ENCODE data around the gene GLB1L2.

GLB1L2 gene

DNA sequence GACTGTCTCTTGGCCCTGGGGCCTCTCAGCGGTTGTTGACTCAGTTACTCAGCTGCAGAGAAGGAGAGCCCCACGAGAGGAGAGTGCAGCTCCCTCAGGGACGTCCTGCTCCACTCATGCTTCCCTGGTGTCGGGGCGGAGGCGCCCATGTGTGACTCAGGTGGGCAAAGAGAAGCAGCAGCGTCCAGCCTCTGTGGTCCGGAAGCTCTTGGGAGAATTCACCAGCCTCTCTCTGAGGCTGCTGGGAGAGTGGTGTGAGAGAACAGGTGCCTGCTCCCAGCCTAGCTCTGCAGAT is 25.7 kb downstream of the GLB1L2 start:
- Histone ChIP-seq H2AK5ac (ENCODE audit: low read length) (no peak overlapping the region), H4K12ac (ENCODE audit: low read depth, low read length) (no peak overlapping the region), H2BK5ac (ENCODE audit: low read depth, low read length, poor library complexity) (no peak overlapping the region), H4K8ac (ENCODE audit: low read depth, low read length) (no peak overlapping the region), H3K9ac (ENCODE audit: low read length) (no peak overlapping the region), H2BK120ac (ENCODE audit: insufficient read depth, low read length, poor library complexity) (no peak overlapping the region), H4K91ac (ENCODE audit: low read depth, low read length) (no peak overlapping the region), H3K27ac (ENCODE audit: low read depth, low read length) (no peak overlapping the region), H3K4me2 (ENCODE audit: low read length) (no peak overlapping the region), H2AFZ (ENCODE audit: insufficient read depth, low read length, poor library complexity) (no peak overlapping the region), H3K9me3 (ENCODE audit: insufficient read depth, low read depth, low read length) (peaks cover 1% of the 10 kb centered on the region), H3K27me3 (ENCODE audit: insufficient read depth, low read length) (no peaks in the 10 kb centered on the region), H2BK12ac (ENCODE audit: low read length) (no peak overlapping the region), H3K79me1 (ENCODE audit: low read length) (no peaks in the 10 kb centered on the region), H3K36me3 (ENCODE audit: control insufficient read depth in 1 of 2, insufficient read depth in 2 of 2, low read length in 2 of 2) (no peaks in the 10 kb centered on the region), H3K14ac (ENCODE audit: low read length) (no peak overlapping the region), H3K4me3 (ENCODE audit: low read depth, low read length) (no peak overlapping the region), H3K79me2 (ENCODE audit: control insufficient read depth, insufficient read depth, low read length, poor library complexity) (no peaks in the 10 kb centered on the region), H3K18ac (ENCODE audit: low read length) (no peak overlapping the region), H3K4me1 (ENCODE audit: control insufficient read depth in 1 of 2, insufficient read depth in 2 of 2, low read length in 2 of 2) (no peaks in the 10 kb centered on the region), H3K4ac (ENCODE audit: low read depth, low read length) (no peak overlapping the region), H3K23ac (ENCODE audit: low read length) (no peak overlapping the region)
- WGBS (ENCODE audit: extremely low coverage, insufficient coverage, insufficient read length) = no CpG with 5 or more reads among the region's 8 CpGs
- DNase-seq = no peak

GRCh38 chr11:134358165-134358855 is 26.5 kb downstream of the GLB1L2 start:
- WGBS (ENCODE audit: extremely low coverage, insufficient coverage, insufficient read length) = no CpG with 5 or more reads among the region's 27 CpGs
- no peak overlapping the region for H2AFZ ChIP-seq (ENCODE audit: insufficient read depth, low read length, poor library complexity)
- H3K4me2 ChIP-seq (ENCODE audit: low read length) = no peak overlapping the region
- H3K36me3 ChIP-seq (ENCODE audit: control insufficient read depth in 1 of 2, insufficient read depth in 2 of 2, low read length in 2 of 2) = no peaks in the 10 kb centered on the region
- no peaks in the 10 kb centered on the region for H3K79me1 ChIP-seq (ENCODE audit: low read length)
- no peaks in the 10 kb centered on the region for H3K4me1 ChIP-seq (ENCODE audit: control insufficient read depth in 1 of 2, insufficient read depth in 2 of 2, low read length in 2 of 2)
- no peak overlapping the region for H2BK5ac ChIP-seq (ENCODE audit: low read depth, low read length, poor library complexity)
- H4K91ac ChIP-seq (ENCODE audit: low read depth, low read length) = no peak overlapping the region
- DNase-seq = no peak
- H3K4ac ChIP-seq (ENCODE audit: low read depth, low read length) = no peak overlapping the region
- H3K14ac ChIP-seq (ENCODE audit: low read length) = no peak overlapping the region
- H3K9me3 ChIP-seq (ENCODE audit: insufficient read depth, low read depth, low read length) = peaks cover 1% of the 10 kb centered on the region
- no peaks in the 10 kb centered on the region for H3K27me3 ChIP-seq (ENCODE audit: insufficient read depth, low read length)
- H2BK120ac ChIP-seq (ENCODE audit: insufficient read depth, low read length, poor library complexity) = no peak overlapping the region
- H3K9ac ChIP-seq (ENCODE audit: low read length) = no peak overlapping the region
- no peaks in the 10 kb centered on the region for H3K79me2 ChIP-seq (ENCODE audit: control insufficient read depth, insufficient read depth, low read length, poor library complexity)
- no peak overlapping the region for H3K27ac ChIP-seq (ENCODE audit: low read depth, low read length)
- H4K8ac ChIP-seq (ENCODE audit: low read depth, low read length) = no peak overlapping the region
- H4K12ac ChIP-seq (ENCODE audit: low read depth, low read length) = no peak overlapping the region
- no peak overlapping the region for H3K18ac ChIP-seq (ENCODE audit: low read length)
- no peak overlapping the region for H3K23ac ChIP-seq (ENCODE audit: low read length)
- no peak overlapping the region for H2AK5ac ChIP-seq (ENCODE audit: low read length)
- no peak overlapping the region for H3K4me3 ChIP-seq (ENCODE audit: low read depth, low read length)
- H2BK12ac ChIP-seq (ENCODE audit: low read length) = no peak overlapping the region

GRCh38 chr11:134358856-134359490 is 27.2 kb downstream of the GLB1L2 start:
- Histone ChIP-seq H3K4me3 (ENCODE audit: low read depth, low read length) (no peak overlapping the region), H4K8ac (ENCODE audit: low read depth, low read length) (no peak overlapping the region), H2BK5ac (ENCODE audit: low read depth, low read length, poor library complexity) (no peak overlapping the region), H4K12ac (ENCODE audit: low read depth, low read length) (no peak overlapping the region), H3K4me1 (ENCODE audit: control insufficient read depth in 1 of 2, insufficient read depth in 2 of 2, low read length in 2 of 2) (no peaks in the 10 kb centered on the region), H3K27ac (ENCODE audit: low read depth, low read length) (no peak overlapping the region), H3K36me3 (ENCODE audit: control insufficient read depth in 1 of 2, insufficient read depth in 2 of 2, low read length in 2 of 2) (no peaks in the 10 kb centered on the region), H2AK5ac (ENCODE audit: low read length) (no peak overlapping the region), H3K27me3 (ENCODE audit: insufficient read depth, low read length) (no peaks in the 10 kb centered on the region), H2BK12ac (ENCODE audit: low read length) (no peak overlapping the region), H3K9ac (ENCODE audit: low read length) (no peak overlapping the region), H3K79me1 (ENCODE audit: low read length) (no peaks in the 10 kb centered on the region), H4K91ac (ENCODE audit: low read depth, low read length) (no peak overlapping the region), H3K9me3 (ENCODE audit: insufficient read depth, low read depth, low read length) (peaks cover 1% of the 10 kb centered on the region), H3K4me2 (ENCODE audit: low read length) (no peak overlapping the region), H2BK120ac (ENCODE audit: insufficient read depth, low read length, poor library complexity) (no peak overlapping the region), H3K18ac (ENCODE audit: low read length) (no peak overlapping the region), H2AFZ (ENCODE audit: insufficient read depth, low read length, poor library complexity) (no peak overlapping the region), H3K14ac (ENCODE audit: low read length) (no peak overlapping the region), H3K23ac (ENCODE audit: low read length) (no peak overlapping the region), H3K4ac (ENCODE audit: low read depth, low read length) (no peak overlapping the region), H3K79me2 (ENCODE audit: control insufficient read depth, insufficient read depth, low read length, poor library complexity) (no peaks in the 10 kb centered on the region)
- no CpG with 5 or more reads among the region's 18 CpGs for WGBS (ENCODE audit: extremely low coverage, insufficient coverage, insufficient read length)
- DNase-seq = no peak

DNA sequence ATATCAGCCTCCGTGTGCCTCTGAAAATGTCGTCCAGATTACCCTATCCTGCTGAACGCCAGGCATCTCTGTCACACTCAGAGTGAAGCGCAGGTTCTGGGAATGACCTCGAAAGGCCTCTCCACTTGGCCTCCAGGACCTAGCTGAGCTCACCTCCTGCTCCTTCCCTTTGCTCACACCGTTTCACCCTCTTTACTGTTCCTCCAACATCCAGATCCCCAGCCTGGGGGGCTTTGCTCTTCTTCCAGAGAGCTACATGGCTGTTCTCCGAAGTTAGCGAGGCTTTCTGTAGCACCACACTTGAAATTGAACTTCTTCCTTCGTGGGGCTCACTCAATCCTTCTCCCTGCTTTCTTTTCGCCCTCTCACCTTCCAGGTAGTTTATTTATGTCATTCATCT is 27.9 kb downstream of the GLB1L2 start:
- Histone ChIP-seq H3K9ac (ENCODE audit: low read length) (no peak overlapping the region), H3K4me3 (ENCODE audit: low read depth, low read length) (no peak overlapping the region), H3K23ac (ENCODE audit: low read length) (no peak overlapping the region), H2BK12ac (ENCODE audit: low read length) (no peak overlapping the region), H2AFZ (ENCODE audit: insufficient read depth, low read length, poor library complexity) (no peak overlapping the region), H2BK120ac (ENCODE audit: insufficient read depth, low read length, poor library complexity) (no peak overlapping the region), H4K91ac (ENCODE audit: low read depth, low read length) (no peak overlapping the region), H3K27me3 (ENCODE audit: insufficient read depth, low read length) (no peaks in the 10 kb centered on the region), H3K4me2 (ENCODE audit: low read length) (no peak overlapping the region), H4K12ac (ENCODE audit: low read depth, low read length) (no peak overlapping the region), H3K9me3 (ENCODE audit: insufficient read depth, low read depth, low read length) (peaks cover 1% of the 10 kb centered on the region), H3K79me2 (ENCODE audit: control insufficient read depth, insufficient read depth, low read length, poor library complexity) (no peaks in the 10 kb centered on the region), H3K36me3 (ENCODE audit: control insufficient read depth in 1 of 2, insufficient read depth in 2 of 2, low read length in 2 of 2) (no peaks in the 10 kb centered on the region), H2BK5ac (ENCODE audit: low read depth, low read length, poor library complexity) (no peak overlapping the region), H3K27ac (ENCODE audit: low read depth, low read length) (no peak overlapping the region), H3K4me1 (ENCODE audit: control insufficient read depth in 1 of 2, insufficient read depth in 2 of 2, low read length in 2 of 2) (no peaks in the 10 kb centered on the region), H3K4ac (ENCODE audit: low read depth, low read length) (no peak overlapping the region), H3K14ac (ENCODE audit: low read length) (no peak overlapping the region), H3K18ac (ENCODE audit: low read length) (no peak overlapping the region), H2AK5ac (ENCODE audit: low read length) (no peak overlapping the region), H3K79me1 (ENCODE audit: low read length) (no peaks in the 10 kb centered on the region), H4K8ac (ENCODE audit: low read depth, low read length) (no peak overlapping the region)
- DNase-seq = no peak
- no CpG with 5 or more reads among the region's 10 CpGs for WGBS (ENCODE audit: extremely low coverage, insufficient coverage, insufficient read length)

All from trophoblast cell (in vitro differentiated cells and primary cell).